Pancreas (tissue), 10 donors: ENCODE data around the gene MRPL54. TPM values are rescaled to one million over a fixed set of nuclear protein-coding genes. Genes with fewer than 3 reads are reported as not detected.

Experiments used
- ATAC-seq, 4 donors: fragments of 200-7000 bp; cut with Tn5 transposase; one replicate each; pipeline versions ENCODE4 v1.8.0 to v1.9.1; 2020; ENCODE audit warnings: mild to moderate bottlenecking in 4 of 4, moderate library complexity in 4 of 4
- DNase-seq, 6 donors: peaks; one replicate each; pipeline ENCODE4 v3.0.0-alpha.2; 2020
- FAIRE-seq: peaks from 2 replicates; lab custom pipeline; 2012; peaks lifted over from hg19 to GRCh38; lab: Jason Lieb, UNC
- H3K27ac ChIP-seq, 4 donors: fragments of 200-600 bp; sonication (generic); 1 replicate in 3 of 4; 2 replicates in 1 of 4; pipeline versions ENCODE4 v1.5.0 to v1.8.0; 2020
- H3K27me3 ChIP-seq, 4 donors: fragments of 200-600 bp; one replicate each; pipeline ENCODE4 v1.8.0; 2021
- H3K36me3 ChIP-seq, 3 donors: fragments of 200-600 bp; sonication (generic) in 1 of 3; one replicate each; pipeline versions ENCODE4 v1.5.0 to v1.8.0; 2020 to 2021
- H3K4me1 ChIP-seq, 3 donors: fragments of 200-600 bp; one replicate each; pipeline ENCODE4 v1.8.0; 2021
- H3K4me3 ChIP-seq, 4 donors: fragments of 200-600 bp; sonication (generic) in 2 of 4; one replicate each; pipeline versions ENCODE4 v1.5.0 to v1.8.0; 2020 to 2021
- H3K9me3 ChIP-seq, 4 donors: fragments of 200-600 bp; one replicate each; pipeline ENCODE4 v1.8.0; 2021
- WGBS, 2 donors: extraction: QIAGEN DNeasy Blood & Tissue Kit; methylation state at CpG; one replicate each; pipeline ENCODE4 v1.1.7; 2013; 5-methylcytosine and 5-hydroxymethylcytosine counted together
- intact Hi-C, 3 donors: fragments of 100-400 bp; cut with DNase I; formaldehyde crosslinking; loops; one replicate each; pipeline versions ENCODE4 v1.11.1 to v1.14.2; 2022
- polyA plus RNA-seq, 2 donors: library from polyadenylated mRNA; stranded (reverse); fragments of 200-250 nt; gene quantifications; one replicate each; pipeline ENCODE4 v1.2.3, GENCODE V29; 2013
- total RNA-seq, 6 donors: library from RNA; stranded (reverse); fragmentation: NEBNext Ultra II Directional in 4 of 6; extraction: Animal tissue kit (Norgen Biotek cat#: 25700) in 4 of 6; gene quantifications; one replicate each; pipeline versions ENCODE4 v1.2.1 to v1.2.4, GENCODE V29; 2021 to 2023
- TF ChIP-seq, protein P1 (sequence below), 4 donors: fragments of 200-600 bp; sonication (generic) in 3 of 4; IDR thresholded peaks; one replicate each; pipeline versions ENCODE4 v1.5.0 to v1.8.0; 2021; ENCODE audit warnings: antibody characterized with exemption in 4 of 4
- donor health status: healthy with polysubstance abuse.
- donor health status: DM: no; HTN: no; CAD: no; lungs with moderate emphysema.
- donor health status: DM: no; HTN: no; CAD: no.
- donor health status: control.
- donor health status: control.
- donor health status: Bipolar disorder and iron deficiency.
- donor health status: DM: yes; HTN: yes; CAD: no.
- donor health status: DM: no; HTN: no; CAD: no.
- donor health status: DM: no; HTN: no; CAD: no.
- donor health status: DM: yes; HTN: yes; CAD: no.

MRPL54 gene
- total and polyA plus RNA-seq, 8 donors = 30.0 to 104 (median 38.3) TPM

DNA sequence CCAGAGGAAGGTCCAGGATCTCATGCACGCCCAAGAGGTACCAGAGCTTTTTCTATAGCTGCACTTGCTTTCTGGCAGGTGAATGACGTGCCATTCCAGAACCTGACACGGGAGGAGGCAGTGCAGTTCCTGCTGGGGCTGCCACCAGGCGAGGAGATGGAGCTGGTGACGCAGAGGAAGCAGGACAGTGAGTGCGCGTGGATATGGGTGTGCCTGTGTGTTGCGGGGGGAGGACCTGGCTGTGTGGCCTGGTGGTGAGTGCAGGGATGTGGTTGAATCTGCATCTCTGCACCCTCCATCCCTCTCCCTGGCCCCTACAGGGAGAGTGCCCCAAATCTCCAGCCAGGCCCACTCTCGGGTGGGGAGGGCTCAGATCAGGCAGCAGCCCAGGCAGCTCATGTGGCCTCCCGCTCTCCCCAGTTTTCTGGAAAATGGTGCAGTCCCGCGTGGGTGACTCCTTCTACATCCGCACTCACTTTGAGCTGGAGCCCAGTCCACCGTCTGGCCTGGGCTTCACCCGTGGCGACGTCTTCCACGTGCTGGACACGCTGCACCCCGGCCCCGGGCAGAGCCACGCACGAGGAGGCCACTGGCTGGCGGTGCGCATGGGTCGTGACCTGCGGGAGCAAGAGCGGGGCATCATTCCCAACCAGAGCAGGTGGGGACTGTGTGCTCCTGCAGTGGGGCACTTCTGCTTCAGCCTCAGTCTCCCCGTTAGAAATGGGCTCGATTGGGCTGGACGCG, 23.8 kb upstream of the MRPL54 start:
- TF ChIP-seq, protein P1, sequence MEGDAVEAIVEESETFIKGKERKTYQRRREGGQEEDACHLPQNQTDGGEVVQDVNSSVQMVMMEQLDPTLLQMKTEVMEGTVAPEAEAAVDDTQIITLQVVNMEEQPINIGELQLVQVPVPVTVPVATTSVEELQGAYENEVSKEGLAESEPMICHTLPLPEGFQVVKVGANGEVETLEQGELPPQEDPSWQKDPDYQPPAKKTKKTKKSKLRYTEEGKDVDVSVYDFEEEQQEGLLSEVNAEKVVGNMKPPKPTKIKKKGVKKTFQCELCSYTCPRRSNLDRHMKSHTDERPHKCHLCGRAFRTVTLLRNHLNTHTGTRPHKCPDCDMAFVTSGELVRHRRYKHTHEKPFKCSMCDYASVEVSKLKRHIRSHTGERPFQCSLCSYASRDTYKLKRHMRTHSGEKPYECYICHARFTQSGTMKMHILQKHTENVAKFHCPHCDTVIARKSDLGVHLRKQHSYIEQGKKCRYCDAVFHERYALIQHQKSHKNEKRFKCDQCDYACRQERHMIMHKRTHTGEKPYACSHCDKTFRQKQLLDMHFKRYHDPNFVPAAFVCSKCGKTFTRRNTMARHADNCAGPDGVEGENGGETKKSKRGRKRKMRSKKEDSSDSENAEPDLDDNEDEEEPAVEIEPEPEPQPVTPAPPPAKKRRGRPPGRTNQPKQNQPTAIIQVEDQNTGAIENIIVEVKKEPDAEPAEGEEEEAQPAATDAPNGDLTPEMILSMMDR (IDR thresholded peaks at IDR 0.05) = no peak
- DNase-seq = no peak

DNA sequence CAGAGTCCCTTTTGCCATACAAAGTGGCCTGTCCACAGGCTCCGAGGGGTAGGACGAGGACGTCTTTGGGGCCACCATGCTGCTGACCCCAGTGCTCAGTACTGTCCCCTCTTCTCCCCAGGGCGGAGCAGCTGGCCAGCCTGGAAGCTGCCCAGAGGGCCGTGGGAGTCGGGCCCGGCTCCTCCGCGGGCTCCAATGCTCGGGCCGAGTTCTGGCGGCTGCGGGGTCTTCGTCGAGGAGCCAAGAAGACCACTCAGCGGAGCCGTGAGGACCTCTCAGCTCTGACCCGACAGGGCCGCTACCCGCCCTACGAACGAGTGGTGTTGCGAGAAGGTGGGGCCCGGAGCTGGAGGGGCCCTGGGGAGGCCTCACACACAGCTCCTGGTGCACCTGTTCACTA, 22.1 kb upstream of the MRPL54 start:
- TF ChIP-seq, protein P1 (IDR thresholded peaks at IDR 0.05) = no peak
- no peak for FAIRE-seq
- H3K9me3 ChIP-seq = no peaks in the 10 kb centered on the region
- H3K27ac ChIP-seq = no peak overlapping the region
- DNase-seq = no peak
- no peaks in the 10 kb centered on the region for H3K4me1 ChIP-seq
- intact Hi-C loops = no loop called here
- ATAC-seq = no peak
- WGBS, 2 donors = 94 to 98% methylated on average over 24 of the region's 24 CpGs
- H3K27me3 ChIP-seq = no peaks in the 10 kb centered on the region
- H3K4me3 ChIP-seq = no peak overlapping the region
- H3K36me3 ChIP-seq = peaks cover 0 to 6% (median 0%) of the 10 kb centered on the region in 3 donors

More for the DNA sequence above, 23.8 kb upstream of the MRPL54 start:
- Histone ChIP-seq H3K9me3 (no peaks in the 10 kb centered on the region), H3K36me3 (peaks cover 0 to 11% (median 0%) of the 10 kb centered on the region in 3 donors), H3K4me1 (no peaks in the 10 kb centered on the region), H3K27me3 (no peaks in the 10 kb centered on the region), H3K4me3 (no peak overlapping the region), H3K27ac (no peak overlapping the region)
- ATAC-seq (no peak), FAIRE-seq (no peak)
- intact Hi-C loops = no loop called here
- WGBS, 2 donors = 92 to 95% methylated on average over 32 of the region's 32 CpGs

DNA sequence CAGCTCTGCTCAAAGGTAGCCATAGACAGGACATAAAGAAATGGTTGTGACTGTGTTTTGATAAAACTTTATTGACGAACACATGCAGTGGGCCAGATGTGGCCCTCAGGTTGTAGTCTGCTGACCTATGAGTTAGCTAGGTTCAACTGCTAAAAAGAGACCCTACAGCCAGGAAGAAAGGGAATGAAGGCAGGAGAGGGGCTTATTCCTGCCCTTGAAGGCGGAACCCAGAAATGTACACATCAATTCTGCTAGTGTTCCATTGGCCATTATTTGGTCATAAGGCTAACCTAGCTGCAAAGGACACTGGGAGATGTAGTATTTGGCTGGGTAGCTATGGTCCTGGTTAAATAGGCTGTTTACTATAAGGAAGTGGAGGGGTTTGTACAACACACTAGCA, 19.0 kb upstream of the MRPL54 start:
- FAIRE-seq (no peak), DNase-seq (no peak), ATAC-seq (no peak)
- intact Hi-C loops = no loop called here
- 98 to 100% methylated on average over 2 of the region's 2 CpGs for WGBS, 2 donors
- no peaks in the 10 kb centered on the region for H3K4me1 ChIP-seq
- TF ChIP-seq, protein P1 (IDR thresholded peaks at IDR 0.05) = no peak
- no peaks in the 10 kb centered on the region for H3K27me3 ChIP-seq
- no peaks in the 10 kb centered on the region for H3K9me3 ChIP-seq
- no peak overlapping the region for H3K4me3 ChIP-seq
- H3K36me3 ChIP-seq = no peaks in the 10 kb centered on the region
- no peak overlapping the region for H3K27ac ChIP-seq

DNA sequence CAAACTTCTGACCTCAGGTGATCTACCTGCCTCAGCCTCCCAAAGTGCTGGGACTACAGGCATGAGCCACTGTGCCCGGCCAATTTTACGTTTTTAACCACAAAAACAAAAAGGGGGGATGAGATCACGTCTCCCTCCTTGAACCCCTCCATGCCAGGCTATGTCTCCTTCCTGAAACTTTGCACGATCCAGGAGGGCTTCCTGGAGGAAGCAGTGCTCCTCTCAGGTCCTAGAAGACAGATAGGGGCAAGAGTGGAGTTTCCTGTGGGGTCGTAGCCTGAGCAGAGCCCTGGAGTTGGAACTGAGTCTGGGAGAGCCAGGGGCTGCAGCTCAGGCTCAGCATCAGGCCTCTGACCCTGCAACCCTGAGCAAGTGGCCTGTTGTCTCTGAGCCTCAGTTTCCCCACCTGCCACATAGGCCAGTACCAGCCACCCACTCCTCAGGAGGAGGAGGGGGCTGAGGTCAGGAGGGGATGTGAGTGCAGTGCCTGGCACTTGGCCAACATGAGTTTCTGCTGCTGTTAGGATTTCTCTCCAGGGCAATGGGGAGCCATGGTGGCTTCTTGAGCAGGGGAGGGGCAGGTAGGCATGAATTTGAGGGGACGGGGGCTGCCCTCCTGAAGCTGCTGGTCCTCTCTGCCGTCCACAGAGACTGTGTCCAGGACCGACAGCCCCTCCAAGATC, 17.0 kb upstream of the MRPL54 start:
- Histone ChIP-seq H3K4me1 (no peaks in the 10 kb centered on the region), H3K36me3 (peaks cover 0 to 5% (median 0%) of the 10 kb centered on the region in 3 donors), H3K27me3 (no peaks in the 10 kb centered on the region), H3K27ac (no peak overlapping the region), H3K4me3 (no peak overlapping the region), H3K9me3 (no peaks in the 10 kb centered on the region)
- intact Hi-C loops = no loop called here
- 63 to 78% methylated on average over 8 of the region's 8 CpGs for WGBS, 2 donors
- TF ChIP-seq, protein P1 (IDR thresholded peaks at IDR 0.05) = no peak
- DNase-seq (no peak), ATAC-seq (no peak), FAIRE-seq (no peak)
